GM18499 (cell line): ENCODE measurements around the gene PPM1M.
A peak's percentile ranks its signal among the peaks of the same experiment; 100 is the strongest.

ENCODE experiments used
- ATAC-seq: cut with Tn5 transposase; IDR thresholded peaks from one replicate; pipeline ENCODE4 v1.9.1; 2021; ENCODE audit warnings: moderate number of reproducible peaks; ENCODE audit not compliant: insufficient read depth, unreplicated experiment

Gene PPM1M

GRCh38 chr3:52245322-52246263, at the start of gene PPM1M:
PPM1M (plus strand) TSS chr3:52245759; CDS start chr3:52245825, 66 bp downstream.
- ATAC-seq = no peak

- ATAC-seq = no peak
These were observed 49.7 kb upstream of the PPM1M start for GRCh38 chr3:52195823-52196331.

- ATAC-seq = no peak
These were observed 48.6 kb upstream of the PPM1M start for GRCh38 chr3:52196977-52197376.

- no peak for ATAC-seq
These were observed 48.1 kb upstream of the PPM1M start for GRCh38 chr3:52197499-52197841.

GRCh38 chr3:52197842-52198625, 47.5 kb upstream of the PPM1M start, which contains the start of gene ALAS1:
ALAS1 (plus strand) TSS chr3:52198160; CDS start chr3:52199242, 1,082 bp downstream.
- peak; percentile 39 for ATAC-seq

- ATAC-seq = no peak
These were observed 46.6 kb upstream of the PPM1M start for GRCh38 chr3:52198643-52199608.

- ATAC-seq = no peak
These were observed 44.4 kb upstream of the PPM1M start for GRCh38 chr3:52200981-52201679.

GRCh38 chr3:52202384-52203077, 43.0 kb upstream of the PPM1M start:
- ATAC-seq = no peak

- ATAC-seq = no peak
These were observed 41.9 kb upstream of the PPM1M start for GRCh38 chr3:52203701-52204100.

GRCh38 chr3:52204337-52205073, 41.1 kb upstream of the PPM1M start:
- ATAC-seq = no peak

GRCh38 chr3:52205727-52206372, 39.7 kb upstream of the PPM1M start:
- no peak for ATAC-seq

- no peak for ATAC-seq
These were observed 37.0 kb upstream of the PPM1M start for GRCh38 chr3:52208556-52208955.

- ATAC-seq = no peak
These were observed 35.5 kb upstream of the PPM1M start for GRCh38 chr3:52210037-52210436.

GRCh38 chr3:52210550-52211046, 35.0 kb upstream of the PPM1M start:
- no peak for ATAC-seq

- ATAC-seq = no peak
These were observed 34.2 kb upstream of the PPM1M start for GRCh38 chr3:52211268-52211891.

- no peak for ATAC-seq
These were observed 32.6 kb upstream of the PPM1M start for GRCh38 chr3:52213005-52213404.

GRCh38 chr3:52213901-52214300, 31.7 kb upstream of the PPM1M start:
- no peak for ATAC-seq
